CD4-positive, alpha-beta T cell treated with Interleukin-4 for 4 hours (primary cell): ENCODE measurements around the gene LRRC3.

Experiments used
- DNase-seq: peaks from one replicate; pipeline ENCODE4 v3.0.0-alpha.2; 2020

The LRRC3 gene

GRCh38 chr21:44424608-44425306 lies 30.6 kb upstream of the LRRC3 start:
- no peak for DNase-seq

- DNase-seq: no peak
Observed at GRCh38 chr21:44425307-44425894, 29.9 kb upstream of the LRRC3 start.

GRCh38 chr21:44425895-44426662 lies 29.2 kb upstream of the LRRC3 start:
- no peak for DNase-seq

GRCh38 chr21:44426663-44427191 lies 28.6 kb upstream of the LRRC3 start:
- DNase-seq: no peak

- DNase-seq: no peak
Observed at GRCh38 chr21:44427241-44428120, 27.8 kb upstream of the LRRC3 start.

GRCh38 chr21:44428281-44428960 lies 26.9 kb upstream of the LRRC3 start:
- no peak for DNase-seq

GRCh38 chr21:44429894-44430293 lies 25.4 kb upstream of the LRRC3 start:
- DNase-seq: no peak

- DNase-seq: no peak
Observed at GRCh38 chr21:44431300-44431699, 24.0 kb upstream of the LRRC3 start.

GRCh38 chr21:44432841-44433790 lies 22.2 kb upstream of the LRRC3 start:
- no peak for DNase-seq

- no peak for DNase-seq
Observed at GRCh38 chr21:44433791-44434567, 21.3 kb upstream of the LRRC3 start.

GRCh38 chr21:44434568-44434925 lies 20.8 kb upstream of the LRRC3 start:
- no peak for DNase-seq

GRCh38 chr21:44434936-44435635 lies 20.2 kb upstream of the LRRC3 start:
- DNase-seq: no peak

- no peak for DNase-seq
Observed at GRCh38 chr21:44436111-44436611, 19.1 kb upstream of the LRRC3 start.

GRCh38 chr21:44436958-44437357 lies 18.4 kb upstream of the LRRC3 start:
- no peak for DNase-seq

- DNase-seq: no peak
Observed at GRCh38 chr21:44437371-44437695, 18.0 kb upstream of the LRRC3 start.

GRCh38 chr21:44437696-44438431 lies 17.4 kb upstream of the LRRC3 start:
- DNase-seq: no peak

- no peak for DNase-seq
Observed at GRCh38 chr21:44438531-44439210, 16.6 kb upstream of the LRRC3 start.

- DNase-seq: no peak
Observed at GRCh38 chr21:44439211-44439600, 16.1 kb upstream of the LRRC3 start.
